Measurements from ENCODE around the gene VPS54.

The VPS54 gene

DNA sequence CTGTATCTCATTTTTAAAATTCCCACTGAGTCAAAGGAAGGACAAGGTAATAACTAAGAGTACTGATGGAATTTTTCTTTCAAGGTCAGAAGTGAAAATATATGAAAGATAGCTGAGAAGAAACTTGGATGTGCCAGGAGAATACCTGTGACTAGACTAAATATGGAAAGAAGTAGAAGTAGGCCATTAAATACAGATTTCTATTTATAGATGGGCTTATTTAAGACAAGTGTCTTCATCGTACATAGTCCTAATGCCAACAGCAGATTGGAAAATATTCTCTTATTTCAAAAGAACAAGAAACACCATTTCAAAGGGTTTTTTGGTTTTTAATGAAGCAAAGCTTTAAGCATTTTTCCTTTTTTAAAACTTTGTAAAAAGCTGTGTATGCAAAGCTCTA lies 155.5 kb downstream of the VPS54 start:
- no peak overlapping the region for H3K4me3 ChIP-seq (ENCODE audit: insufficient read length, low read depth)
- DNase-seq (ENCODE audit: low read depth, low spot score): no peak
- H3K36me3 ChIP-seq (ENCODE audit: insufficient read depth, insufficient read length, low read length): peaks cover 54% of the 10 kb centered on the region
- no peaks in the 10 kb centered on the region for H3K4me1 ChIP-seq (ENCODE audit: insufficient read depth, insufficient read length)
- no peak overlapping the region for H3K9ac ChIP-seq (ENCODE audit: insufficient read length, low read depth)
- H3K9me3 ChIP-seq (ENCODE audit: insufficient read depth, low read length): no peaks in the 10 kb centered on the region
- no peak for TF ChIP-seq SUZ12 (IDR thresholded peaks at IDR 0.05; ENCODE audit: extremely low read depth, insufficient read depth, insufficient read length)
- TF ChIP-seq YY1 (IDR thresholded peaks at IDR 0.05; ENCODE audit: insufficient read depth, insufficient read length): no peak
- TF ChIP-seq ZNF274 (IDR thresholded peaks at IDR 0.05; ENCODE audit: low read depth, low read length): no peak
- H3K27me3 ChIP-seq (ENCODE audit: insufficient read depth, insufficient read length): no peaks in the 10 kb centered on the region

DNA sequence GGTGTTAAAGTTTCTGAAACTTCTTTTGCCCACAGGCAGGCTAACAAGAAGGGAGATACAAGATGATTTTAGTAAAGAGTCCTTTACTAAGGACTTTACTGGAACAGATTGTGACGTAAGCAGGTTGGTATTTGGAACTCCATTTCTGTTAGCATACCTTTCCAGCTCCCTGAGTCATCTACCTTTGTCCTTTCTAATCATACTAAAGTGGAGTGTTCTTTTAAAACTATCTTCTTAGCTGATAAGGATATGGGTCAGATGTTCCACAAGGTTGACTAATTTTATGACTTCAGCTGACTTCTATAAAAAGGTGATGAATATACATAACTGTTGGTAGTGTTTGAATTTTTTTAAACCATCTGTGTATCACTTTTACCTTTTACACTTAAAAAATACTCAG lies 156.4 kb downstream of the VPS54 start:
- Histone ChIP-seq H3K4me3 (ENCODE audit: insufficient read length, low read depth) (no peak overlapping the region), H3K4me1 (ENCODE audit: insufficient read depth, insufficient read length) (no peaks in the 10 kb centered on the region), H3K36me3 (ENCODE audit: insufficient read depth, insufficient read length, low read length) (peaks cover 57% of the 10 kb centered on the region), H3K27me3 (ENCODE audit: insufficient read depth, insufficient read length) (no peaks in the 10 kb centered on the region), H3K9me3 (ENCODE audit: insufficient read depth, low read length) (no peaks in the 10 kb centered on the region), H3K9ac (ENCODE audit: insufficient read length, low read depth) (no peak overlapping the region)
- TF ChIP-seq ZNF274 (IDR thresholded peaks at IDR 0.05; ENCODE audit: low read depth, low read length) (no peak), YY1 (IDR thresholded peaks at IDR 0.05; ENCODE audit: insufficient read depth, insufficient read length) (no peak), SUZ12 (IDR thresholded peaks at IDR 0.05; ENCODE audit: extremely low read depth, insufficient read depth, insufficient read length) (no peak)
- DNase-seq (ENCODE audit: low read depth, low spot score): no peak

DNA sequence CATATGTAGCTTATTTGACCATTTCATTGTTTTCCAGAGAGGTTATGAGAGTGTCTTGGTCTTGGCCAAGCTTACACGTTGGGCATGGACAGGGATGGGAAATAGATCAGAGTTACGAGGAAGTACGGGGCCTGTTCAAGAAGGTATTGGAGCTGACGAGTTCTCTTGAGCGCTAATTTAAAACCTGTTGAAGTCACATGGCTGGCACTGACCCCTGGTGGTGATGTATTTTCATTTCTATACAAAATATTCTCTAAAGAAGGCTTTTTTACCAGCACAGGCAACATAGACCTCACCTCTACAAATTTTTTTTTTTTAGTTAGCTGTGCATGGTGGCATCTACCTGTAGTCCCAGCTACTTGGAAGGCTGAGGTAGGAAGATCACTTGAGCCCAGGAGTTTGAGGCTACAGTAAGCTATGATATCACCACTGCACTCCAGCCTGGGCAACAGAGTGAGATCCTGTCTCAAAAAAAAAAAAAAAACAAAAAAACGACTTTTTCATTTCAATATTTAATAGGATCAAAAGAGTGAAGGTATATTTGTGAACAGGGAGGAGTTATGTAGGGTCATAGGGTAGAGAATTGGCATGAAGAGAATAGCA lies 157.9 kb downstream of the VPS54 start:
- peaks cover 63% of the 10 kb centered on the region for H3K36me3 ChIP-seq (ENCODE audit: insufficient read depth, insufficient read length, low read length)
- no peak overlapping the region for H3K9ac ChIP-seq (ENCODE audit: insufficient read length, low read depth)
- TF ChIP-seq ZNF274 (IDR thresholded peaks at IDR 0.05; ENCODE audit: low read depth, low read length) (no peak), YY1 (IDR thresholded peaks at IDR 0.05; ENCODE audit: insufficient read depth, insufficient read length) (no peak), SUZ12 (IDR thresholded peaks at IDR 0.05; ENCODE audit: extremely low read depth, insufficient read depth, insufficient read length) (no peak)
- no peaks in the 10 kb centered on the region for H3K9me3 ChIP-seq (ENCODE audit: insufficient read depth, low read length)
- H3K4me1 ChIP-seq (ENCODE audit: insufficient read depth, insufficient read length): no peaks in the 10 kb centered on the region
- no peak for DNase-seq (ENCODE audit: low read depth, low spot score)
- no peak overlapping the region for H3K4me3 ChIP-seq (ENCODE audit: insufficient read length, low read depth)
- H3K27me3 ChIP-seq (ENCODE audit: insufficient read depth, insufficient read length): no peaks in the 10 kb centered on the region

DNA sequence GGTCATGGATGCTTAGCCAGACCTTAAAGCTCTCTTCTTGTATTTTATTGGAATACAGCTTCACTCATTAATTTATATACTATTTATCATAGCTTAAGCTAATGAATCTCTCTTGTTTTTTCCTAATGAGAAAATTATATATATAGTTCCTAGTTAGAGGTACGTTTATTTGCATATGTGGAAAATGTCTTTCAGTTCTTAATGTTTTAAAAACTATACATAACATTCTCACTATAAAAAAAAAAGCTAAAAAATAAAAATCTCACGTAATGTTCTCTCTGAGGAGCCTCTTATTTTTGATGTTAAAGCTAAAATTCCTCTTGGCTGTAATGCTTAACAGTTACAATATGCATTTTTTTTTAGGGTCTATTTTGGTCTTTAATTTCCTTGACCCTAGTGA lies 160.9 kb downstream of the VPS54 start:
- no peak overlapping the region for H3K4me3 ChIP-seq (ENCODE audit: insufficient read length, low read depth)
- TF ChIP-seq YY1 (IDR thresholded peaks at IDR 0.05; ENCODE audit: insufficient read depth, insufficient read length): no peak
- peaks cover 49% of the 10 kb centered on the region for H3K36me3 ChIP-seq (ENCODE audit: insufficient read depth, insufficient read length, low read length)
- no peaks in the 10 kb centered on the region for H3K27me3 ChIP-seq (ENCODE audit: insufficient read depth, insufficient read length)
- H3K4me1 ChIP-seq (ENCODE audit: insufficient read depth, insufficient read length): no peaks in the 10 kb centered on the region
- no peak overlapping the region for H3K9ac ChIP-seq (ENCODE audit: insufficient read length, low read depth)
- no peak for DNase-seq (ENCODE audit: low read depth, low spot score)
- H3K9me3 ChIP-seq (ENCODE audit: insufficient read depth, low read length): no peaks in the 10 kb centered on the region

DNA sequence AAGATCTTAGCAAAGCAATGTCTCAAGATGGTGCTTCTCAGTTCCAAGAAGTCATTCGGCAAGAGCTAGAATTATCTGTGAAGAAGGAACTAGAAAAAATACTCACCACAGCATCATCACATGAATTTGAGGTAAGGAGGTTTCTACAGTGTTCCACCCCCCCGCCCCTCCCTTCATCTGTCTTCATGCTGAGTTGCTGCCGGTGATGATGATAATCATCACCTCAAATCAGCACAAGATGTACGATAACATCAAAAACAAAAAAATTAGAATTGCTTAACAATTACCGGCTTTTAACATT lies 163.0 kb downstream of the VPS54 start:
- Histone ChIP-seq H3K4me1 (ENCODE audit: insufficient read depth, insufficient read length) (no peaks in the 10 kb centered on the region), H3K9me3 (ENCODE audit: insufficient read depth, low read length) (no peaks in the 10 kb centered on the region), H3K27me3 (ENCODE audit: insufficient read depth, insufficient read length) (no peaks in the 10 kb centered on the region), H3K36me3 (ENCODE audit: insufficient read depth, insufficient read length, low read length) (peaks cover 37% of the 10 kb centered on the region), H3K9ac (ENCODE audit: insufficient read length, low read depth) (no peak overlapping the region), H3K4me3 (ENCODE audit: insufficient read length, low read depth) (no peak overlapping the region)
- no peak for DNase-seq (ENCODE audit: low read depth, low spot score)
- no peak for TF ChIP-seq ZNF274 (IDR thresholded peaks at IDR 0.05; ENCODE audit: low read depth, low read length)
- TF ChIP-seq SUZ12 (IDR thresholded peaks at IDR 0.05; ENCODE audit: extremely low read depth, insufficient read depth, insufficient read length): no peak
- no peak for TF ChIP-seq YY1 (IDR thresholded peaks at IDR 0.05; ENCODE audit: insufficient read depth, insufficient read length)

DNA sequence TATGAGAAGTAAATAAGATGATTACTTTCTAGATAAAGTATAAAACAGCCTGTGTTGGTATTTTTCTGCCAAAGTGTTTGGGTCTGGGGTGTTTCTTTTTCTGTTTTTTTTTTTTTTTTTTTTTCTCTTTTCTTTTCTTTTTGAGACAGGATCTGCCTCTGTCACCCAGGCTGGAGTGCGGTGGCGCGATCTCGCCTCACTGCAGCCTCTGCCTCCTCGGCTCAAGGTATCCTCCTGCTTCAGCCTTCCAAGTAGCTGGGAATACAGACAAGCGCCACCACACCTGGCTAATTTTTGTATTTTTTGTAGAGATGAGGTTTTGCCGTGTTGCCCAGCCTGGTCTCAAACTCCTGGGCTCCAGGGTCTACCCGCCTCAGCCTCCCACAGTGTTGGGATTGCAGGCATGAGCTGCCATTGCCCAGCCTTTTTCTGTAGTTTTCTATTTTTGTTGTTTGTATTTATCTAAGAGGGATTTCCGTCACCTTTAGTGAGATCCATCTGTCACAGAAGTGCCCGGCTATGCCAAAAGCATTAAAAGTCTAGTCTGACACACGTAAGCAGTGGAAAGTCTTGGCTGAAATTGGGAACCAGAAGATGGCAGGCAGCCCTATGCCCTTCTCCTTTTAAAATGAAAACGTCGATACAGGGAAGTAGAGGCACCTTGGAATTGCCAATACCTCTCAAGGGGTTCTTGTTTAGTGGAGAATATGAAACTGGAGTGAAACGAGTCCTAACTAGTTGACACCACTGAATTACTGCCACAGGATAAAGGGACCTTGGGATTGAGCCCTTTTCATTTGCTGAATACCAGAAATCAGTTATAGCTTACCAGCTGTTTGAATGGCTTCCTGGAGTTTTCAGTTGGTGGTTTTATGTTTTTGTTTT lies 163.6 kb downstream of the VPS54 start:
- Histone ChIP-seq H3K4me3 (ENCODE audit: insufficient read length, low read depth) (no peak overlapping the region), H3K9me3 (ENCODE audit: insufficient read depth, low read length) (no peaks in the 10 kb centered on the region), H3K36me3 (ENCODE audit: insufficient read depth, insufficient read length, low read length) (peaks cover 32% of the 10 kb centered on the region), H3K27me3 (ENCODE audit: insufficient read depth, insufficient read length) (no peaks in the 10 kb centered on the region), H3K4me1 (ENCODE audit: insufficient read depth, insufficient read length) (no peaks in the 10 kb centered on the region), H3K9ac (ENCODE audit: insufficient read length, low read depth) (no peak overlapping the region)
- DNase-seq (ENCODE audit: low read depth, low spot score): no peak
- TF ChIP-seq SUZ12 (IDR thresholded peaks at IDR 0.05; ENCODE audit: extremely low read depth, insufficient read depth, insufficient read length): no peak
- TF ChIP-seq ZNF274 (IDR thresholded peaks at IDR 0.05; ENCODE audit: low read depth, low read length): no peak
- no peak for TF ChIP-seq YY1 (IDR thresholded peaks at IDR 0.05; ENCODE audit: insufficient read depth, insufficient read length)

DNA sequence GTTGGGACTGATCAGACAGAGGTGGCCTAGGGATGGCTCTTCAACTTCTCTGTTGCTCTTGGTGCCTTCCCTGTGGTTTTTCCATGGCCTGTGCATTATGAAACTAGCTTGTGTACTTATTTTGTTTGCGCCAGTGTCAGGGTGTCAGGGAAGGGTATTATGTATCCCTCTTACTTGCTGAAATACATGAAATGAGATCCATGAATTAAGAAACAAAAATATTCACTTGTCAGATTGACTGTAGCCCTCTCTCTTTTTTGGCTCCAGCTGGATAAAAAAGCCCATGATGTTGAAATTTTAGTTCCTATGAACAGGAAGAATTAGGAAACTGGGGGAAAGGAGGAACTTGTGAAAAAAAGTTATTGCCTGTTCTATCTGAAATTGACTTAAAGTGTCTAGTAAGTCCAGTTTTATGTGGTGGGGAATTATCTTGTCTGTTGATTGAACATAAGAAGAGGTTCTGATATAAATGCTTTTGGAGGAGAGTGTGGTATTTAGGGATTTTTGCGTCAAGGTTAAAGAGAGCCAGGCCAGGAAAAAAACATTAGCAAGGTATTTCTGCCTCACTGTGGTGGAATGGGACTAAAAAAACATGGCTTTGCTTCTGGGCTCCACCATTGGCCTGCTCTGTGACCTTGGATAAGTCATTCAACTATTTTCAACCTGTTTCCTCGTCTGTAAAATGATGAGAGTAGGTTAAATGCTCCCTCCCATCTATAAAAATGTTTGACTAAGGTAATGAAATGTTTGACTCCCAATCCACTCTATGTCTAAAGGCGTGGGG lies 165.5 kb downstream of the VPS54 start:
- Histone ChIP-seq H3K9me3 (ENCODE audit: insufficient read depth, low read length) (no peaks in the 10 kb centered on the region), H3K4me1 (ENCODE audit: insufficient read depth, insufficient read length) (no peaks in the 10 kb centered on the region), H3K9ac (ENCODE audit: insufficient read length, low read depth) (no peak overlapping the region), H3K4me3 (ENCODE audit: insufficient read length, low read depth) (no peak overlapping the region), H3K36me3 (ENCODE audit: insufficient read depth, insufficient read length, low read length) (peaks cover 22% of the 10 kb centered on the region), H3K27me3 (ENCODE audit: insufficient read depth, insufficient read length) (no peaks in the 10 kb centered on the region)
- no peak for DNase-seq (ENCODE audit: low read depth, low spot score)
- no peak for TF ChIP-seq YY1 (IDR thresholded peaks at IDR 0.05; ENCODE audit: insufficient read depth, insufficient read length)
- TF ChIP-seq ZNF274 (IDR thresholded peaks at IDR 0.05; ENCODE audit: low read depth, low read length): no peak
- TF ChIP-seq SUZ12 (IDR thresholded peaks at IDR 0.05; ENCODE audit: extremely low read depth, insufficient read depth, insufficient read length): no peak
